Neuronal stem cell (in vitro differentiated cells): Measurements from ENCODE around the gene ANKH.

Experiments
- DNase-seq: peaks from one replicate; pipeline ENCODE4 v3.0.0-alpha.2; 2013; ENCODE audit warnings: low spot score
- H2AFZ ChIP-seq: one replicate; pipeline ENCODE4 v1.6.1; 2013; ENCODE audit warnings: mild to moderate bottlenecking, low read length, inconsistent platforms
- H2AK5ac ChIP-seq: 2 replicates; pipeline ENCODE4 v1.6.1; 2013; ENCODE audit warnings: low read depth, mild to moderate bottlenecking, inconsistent platforms, low read length, moderate library complexity, mixed read lengths
- H2BK120ac ChIP-seq: 2 replicates; pipeline ENCODE4 v1.6.1; 2013; ENCODE audit warnings: low read depth, mild to moderate bottlenecking, inconsistent platforms, low read length, moderate library complexity, mixed read lengths
- H2BK12ac ChIP-seq: one replicate; pipeline ENCODE4 v1.6.1; 2013; ENCODE audit warnings: low read length, inconsistent platforms
- H2BK15ac ChIP-seq: 2 replicates; pipeline ENCODE4 v1.6.1; 2013; ENCODE audit warnings: mild to moderate bottlenecking, low read length, inconsistent platforms, mixed read lengths
- H2BK5ac ChIP-seq: one replicate; pipeline ENCODE4 v1.6.1; 2013; ENCODE audit warnings: inconsistent platforms, mild to moderate bottlenecking, low read length, moderate library complexity
- H3K14ac ChIP-seq: one replicate; pipeline ENCODE4 v1.6.1; 2013; ENCODE audit warnings: low read length, inconsistent platforms
- H3K18ac ChIP-seq: 2 replicates; pipeline ENCODE4 v1.6.1; 2013; ENCODE audit warnings: low read length, inconsistent platforms
- H3K23ac ChIP-seq: 2 replicates; pipeline ENCODE4 v1.6.1; 2013; ENCODE audit warnings: low read depth, mild to moderate bottlenecking, mixed read lengths, low read length, inconsistent platforms; ENCODE audit not compliant: poor library complexity
- H3K27ac ChIP-seq: replicated peaks from 3 replicates; pipeline ENCODE4 v1.5.1; 2013; ENCODE audit warnings: low read length, inconsistent platforms
- H3K27me3 ChIP-seq, 3 experiments: 2 replicates each; pipeline ENCODE4 v1.6.1; 2013; ENCODE audit warnings: low read length in 3 of 3, mild to moderate bottlenecking in 2 of 3, inconsistent platforms in 1 of 3, low read depth in 1 of 3, mixed read lengths in 1 of 3, moderate library complexity in 1 of 3; ENCODE audit not compliant: control insufficient read depth in 3 of 3, insufficient read depth in 3 of 3
- H3K36me3 ChIP-seq, 2 donors: replicated peaks in 1 of 2; 2 replicates each; pipeline ENCODE4 v1.6.1; 2013; ENCODE audit warnings: low read length in 2 of 2; ENCODE audit not compliant: control insufficient read depth in 2 of 2, insufficient read depth in 2 of 2
- H3K4ac ChIP-seq: 2 replicates; pipeline ENCODE4 v1.6.1; 2013; ENCODE audit warnings: inconsistent platforms, mild to moderate bottlenecking, low read length, moderate library complexity
- H3K4me1 ChIP-seq, 2 donors: 1 replicate in 1 of 2; 2 replicates in 1 of 2; pipeline ENCODE4 v1.6.1; 2013; ENCODE audit warnings: low read length in 2 of 2, low read depth in 1 of 2; ENCODE audit not compliant: control insufficient read depth in 2 of 2, insufficient read depth in 1 of 2
- H3K4me2 ChIP-seq: one replicate; pipeline ENCODE4 v1.6.1; 2013; ENCODE audit warnings: mild to moderate bottlenecking, low read length, inconsistent platforms; ENCODE audit not compliant: insufficient read depth, poor library complexity, severe bottlenecking
- H3K4me3 ChIP-seq, 2 donors: 2 replicates each; pipeline ENCODE4 v1.5.1; 2013; ENCODE audit warnings: low read length in 2 of 2, mild to moderate bottlenecking in 2 of 2, inconsistent platforms in 1 of 2, moderate library complexity in 1 of 2
- H3K79me1 ChIP-seq: one replicate; pipeline ENCODE4 v1.6.1; 2013; ENCODE audit warnings: low read depth, mild to moderate bottlenecking, inconsistent platforms, low read length, moderate library complexity
- H3K9ac ChIP-seq: one replicate; pipeline ENCODE4 v1.6.1; 2013; ENCODE audit warnings: mild to moderate bottlenecking, low read depth, low read length, inconsistent platforms; ENCODE audit not compliant: poor library complexity
- H3K9me3 ChIP-seq, 2 donors: replicated peaks in 1 of 2; 2 replicates each; pipeline versions ENCODE3 to v1.6.1; 2013; ENCODE audit warnings: low read length in 2 of 2, mild to moderate bottlenecking in 2 of 2, inconsistent platforms in 1 of 2, low read depth in 1 of 2, mixed read lengths in 1 of 2, moderate library complexity in 1 of 2; ENCODE audit not compliant: control insufficient read depth in 2 of 2, insufficient read depth in 1 of 2
- H4K8ac ChIP-seq: one replicate; pipeline ENCODE4 v1.6.1; 2013; ENCODE audit warnings: low read depth, mild to moderate bottlenecking, inconsistent platforms, low read length, moderate library complexity
- H4K91ac ChIP-seq: one replicate; pipeline ENCODE4 v1.6.1; 2013; ENCODE audit warnings: low read length, low read depth, mild to moderate bottlenecking, inconsistent platforms; ENCODE audit not compliant: poor library complexity
- WGBS, 2 donors: extraction: QIAGEN DNeasy Blood & Tissue Kit; methylation state at CpG; one replicate each; pipeline ENCODE4 v1.1.7; 2013; ENCODE audit warnings: missing lambda C conversion rate in 2 of 2, mixed read lengths in 1 of 2; ENCODE audit not compliant: insufficient read length in 2 of 2, insufficient replicate concordance in 1 of 2; ENCODE audit errors: extremely low coverage in 2 of 2; 5-methylcytosine and 5-hydroxymethylcytosine counted together

Gene ANKH

GRCh38 chr5:14702238-14702839 lies 169.2 kb downstream of the ANKH start:
- H2BK5ac ChIP-seq: no peak overlapping the region
- H3K14ac ChIP-seq: no peak overlapping the region
- H2AK5ac ChIP-seq: no peak overlapping the region
- WGBS, 2 donors: 100% methylated on average over 1 of the region's 11 CpGs; no CpG with 5 or more reads in 1 of the 2 donors
- no peaks in the 10 kb centered on the region for H3K9me3 ChIP-seq
- H3K27me3 ChIP-seq: no peaks in the 10 kb centered on the region
- H2BK120ac ChIP-seq: no peak overlapping the region
- no peak overlapping the region for H3K4me3 ChIP-seq
- H3K18ac ChIP-seq: no peak overlapping the region
- no peaks in the 10 kb centered on the region for H3K4me1 ChIP-seq
- H3K27ac ChIP-seq: no peak overlapping the region
- H3K36me3 ChIP-seq: peaks cover 17 to 85% of the 10 kb centered on the region in 2 donors
- H3K23ac ChIP-seq: no peak overlapping the region
- H2AFZ ChIP-seq: no peak overlapping the region
- no peak for DNase-seq
- no peak overlapping the region for H2BK15ac ChIP-seq
- no peak overlapping the region for H3K4me2 ChIP-seq
- no peak overlapping the region for H4K91ac ChIP-seq
- no peak overlapping the region for H3K9ac ChIP-seq
- H2BK12ac ChIP-seq: no peak overlapping the region
- no peak overlapping the region for H3K4ac ChIP-seq
- peaks cover 3% of the 10 kb centered on the region for H3K79me1 ChIP-seq
- no peak overlapping the region for H4K8ac ChIP-seq

- Histone ChIP-seq H2BK5ac (no peak overlapping the region), H3K4ac (no peak overlapping the region), H3K18ac (no peak overlapping the region), H3K4me1 (no peaks in the 10 kb centered on the region), H3K9ac (no peak overlapping the region), H3K4me3 (no peak overlapping the region), H2BK12ac (no peak overlapping the region), H3K27me3 (no peaks in the 10 kb centered on the region), H4K91ac (no peak overlapping the region), H2BK120ac (no peak overlapping the region), H2AK5ac (no peak overlapping the region), H2BK15ac (no peak overlapping the region), H3K79me1 (peaks cover 3% of the 10 kb centered on the region), H4K8ac (no peak overlapping the region), H3K36me3 (peaks cover 20 to 86% of the 10 kb centered on the region in 2 donors), H3K27ac (no peak overlapping the region), H3K14ac (no peak overlapping the region), H3K23ac (no peak overlapping the region), H2AFZ (no peak overlapping the region), H3K4me2 (no peak overlapping the region), H3K9me3 (no peaks in the 10 kb centered on the region)
- WGBS, 2 donors: no CpG with 5 or more reads among the region's 10 CpGs
- no peak for DNase-seq
Observed at GRCh38 chr5:14701556-14701955, 170.0 kb downstream of the ANKH start.

GRCh38 chr5:14700478-14701436 lies 170.8 kb downstream of the ANKH start:
- no peak overlapping the region for H2BK120ac ChIP-seq
- no peak overlapping the region for H2BK5ac ChIP-seq
- no CpG with 5 or more reads among the region's 13 CpGs for WGBS, 2 donors
- no peak overlapping the region for H3K23ac ChIP-seq
- H2AFZ ChIP-seq: no peak overlapping the region
- no peak overlapping the region for H3K27ac ChIP-seq
- H3K4me1 ChIP-seq: no peaks in the 10 kb centered on the region
- H4K8ac ChIP-seq: no peak overlapping the region
- no peak overlapping the region for H3K4me2 ChIP-seq
- H2BK12ac ChIP-seq: no peak overlapping the region
- H3K9me3 ChIP-seq: no peaks in the 10 kb centered on the region
- H3K79me1 ChIP-seq: peaks cover 3% of the 10 kb centered on the region
- no peaks in the 10 kb centered on the region for H3K27me3 ChIP-seq
- no peak overlapping the region for H3K9ac ChIP-seq
- H3K4ac ChIP-seq: no peak overlapping the region
- no peak overlapping the region for H3K18ac ChIP-seq
- H2AK5ac ChIP-seq: no peak overlapping the region
- H2BK15ac ChIP-seq: no peak overlapping the region
- no peak overlapping the region for H3K4me3 ChIP-seq
- no peak for DNase-seq
- no peak overlapping the region for H3K14ac ChIP-seq
- H3K36me3 ChIP-seq: peaks cover 20 to 91% of the 10 kb centered on the region in 2 donors
- H4K91ac ChIP-seq: no peak overlapping the region

- Histone ChIP-seq H2BK120ac (no peak overlapping the region), H3K4me1 (no peaks in the 10 kb centered on the region), H4K8ac (no peak overlapping the region), H3K4me3 (no peak overlapping the region), H2BK15ac (no peak overlapping the region), H3K23ac (no peak overlapping the region), H3K9ac (no peak overlapping the region), H2BK12ac (no peak overlapping the region), H3K36me3 (peaks cover 17 to 91% of the 10 kb centered on the region in 2 donors), H2AFZ (no peak overlapping the region), H3K4me2 (no peak overlapping the region), H4K91ac (no peak overlapping the region), H2BK5ac (no peak overlapping the region), H3K4ac (no peak overlapping the region), H3K14ac (no peak overlapping the region), H3K79me1 (peaks cover 3% of the 10 kb centered on the region), H3K9me3 (no peaks in the 10 kb centered on the region), H2AK5ac (no peak overlapping the region), H3K27me3 (no peaks in the 10 kb centered on the region), H3K18ac (no peak overlapping the region), H3K27ac (no peak overlapping the region)
- no peak for DNase-seq
- WGBS, 2 donors: no CpG with 5 or more reads among the region's 8 CpGs
Observed at GRCh38 chr5:14699807-14700400, 171.7 kb downstream of the ANKH start.
